SKM-1 (cell line): ENCODE data around the gene SORCS2.

Source experiments
- DNase-seq: peaks from one replicate; lab custom pipeline; 2025; ENCODE audit not compliant: unreplicated experiment; lab: John Stamatoyannopoulos, UW

The SORCS2 gene

DNA sequence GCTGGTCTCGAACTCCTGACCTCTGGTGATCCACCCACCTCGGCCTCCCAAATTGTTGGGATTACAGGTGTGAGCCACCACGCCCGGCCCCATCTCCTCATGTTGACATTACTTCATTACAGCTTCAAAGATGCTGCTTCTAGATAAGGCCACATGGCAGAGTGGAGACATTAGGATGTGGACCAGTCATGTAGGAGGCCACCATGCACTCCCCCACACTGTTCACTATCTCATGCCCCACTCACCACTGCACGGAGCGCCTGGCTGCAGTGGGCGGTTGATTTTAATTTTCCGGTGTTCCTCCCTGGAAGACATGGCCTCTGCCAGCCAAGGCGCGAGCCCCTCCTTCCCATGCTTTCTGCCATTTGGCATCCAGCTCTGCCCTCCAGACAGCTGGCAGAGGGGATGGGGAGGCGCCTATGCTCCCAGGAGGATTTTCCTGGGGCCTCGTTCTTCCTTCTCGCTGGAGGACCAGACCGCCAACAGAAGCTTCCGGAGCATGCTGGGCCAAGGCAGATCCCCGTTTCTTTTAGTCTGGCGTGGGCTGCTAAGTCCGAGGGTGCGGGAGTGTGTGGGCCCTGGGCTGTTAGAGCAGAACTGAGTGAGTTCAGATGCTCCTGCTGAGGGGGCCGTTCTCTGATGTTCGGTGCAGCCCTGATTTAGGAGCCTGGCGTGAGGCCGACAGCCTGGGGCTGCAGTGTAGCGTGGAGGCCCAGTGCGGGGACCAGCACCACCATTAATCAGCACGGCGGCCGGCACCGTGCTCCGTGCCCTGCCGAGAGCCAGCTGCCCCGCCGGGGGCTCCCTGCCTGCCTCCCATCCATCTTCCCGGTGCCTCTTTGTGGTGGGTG, 93.1 kb downstream of the SORCS2 start:
- no peak for DNase-seq

GRCh38 chr4:7286170-7286569, 93.8 kb downstream of the SORCS2 start:
- DNase-seq = no peak

DNA sequence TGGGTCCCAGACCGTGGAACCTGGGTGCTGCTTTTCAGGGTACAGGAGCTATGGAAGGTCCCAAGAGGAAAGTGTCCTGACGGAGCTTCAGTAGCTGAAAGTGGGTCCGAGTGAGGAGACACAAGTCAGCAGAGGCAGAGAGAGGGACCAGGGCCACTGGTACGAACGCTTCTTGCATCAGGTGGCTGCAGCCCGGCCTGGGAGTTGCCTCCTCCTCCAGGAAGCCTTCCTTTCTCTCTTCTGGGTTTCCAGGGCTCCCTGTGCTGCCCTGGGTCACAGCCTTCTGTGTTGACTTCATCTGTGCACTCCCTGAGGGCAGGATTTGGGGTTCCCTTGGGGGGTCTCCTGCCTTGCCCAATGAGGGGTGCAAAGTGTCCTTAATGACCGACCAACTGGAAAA, 94.5 kb downstream of the SORCS2 start:
- DNase-seq = no peak

- DNase-seq = no peak
These were observed 95.1 kb downstream of the SORCS2 start for GRCh38 chr4:7287274-7287917.

- no peak for DNase-seq
These were observed 95.6 kb downstream of the SORCS2 start for GRCh38 chr4:7287918-7288280.

DNA sequence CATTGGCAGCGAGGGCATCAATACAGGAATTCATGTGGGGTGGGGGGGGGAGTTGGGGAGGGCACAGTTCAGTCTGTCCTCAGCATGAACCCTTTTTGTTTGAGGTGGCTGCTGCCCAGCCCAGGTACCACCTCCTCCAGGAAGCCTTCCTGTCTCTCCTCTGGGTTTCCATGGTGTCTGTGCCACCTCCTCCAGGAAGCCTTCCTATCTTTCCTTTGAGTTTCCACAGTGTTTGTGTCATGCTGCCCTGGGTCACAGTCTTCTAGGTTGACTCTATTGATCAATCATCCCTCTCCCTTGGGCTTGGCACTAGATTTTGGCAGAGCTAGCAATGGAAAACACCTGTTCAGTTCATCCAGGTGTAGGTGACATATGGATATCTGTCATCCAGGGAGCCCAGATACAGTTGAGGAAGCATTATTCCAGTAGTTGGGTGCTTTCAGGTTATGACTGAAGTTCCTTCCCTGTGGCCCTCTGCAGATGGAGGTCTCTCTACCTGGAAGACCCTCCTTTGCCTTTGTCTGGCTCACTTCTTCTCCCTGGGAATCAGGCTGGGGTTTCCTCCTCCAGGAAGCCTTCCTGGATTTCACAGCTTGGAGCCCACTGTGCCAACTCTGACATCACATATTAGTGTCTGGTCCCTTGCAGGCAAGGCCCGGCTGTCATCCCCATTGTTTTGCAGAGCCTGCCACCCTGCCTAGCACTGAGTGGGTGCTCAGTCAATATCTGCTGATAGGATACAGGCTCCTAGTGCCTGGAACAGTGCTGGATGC, 96.6 kb downstream of the SORCS2 start:
- DNase-seq = no peak

- no peak for DNase-seq
These were observed 97.3 kb downstream of the SORCS2 start for GRCh38 chr4:7289589-7289988.

GRCh38 chr4:7291372-7292114, 99.2 kb downstream of the SORCS2 start:
- no peak for DNase-seq

GRCh38 chr4:7293703-7294102, 101.4 kb downstream of the SORCS2 start:
- DNase-seq = no peak

DNA sequence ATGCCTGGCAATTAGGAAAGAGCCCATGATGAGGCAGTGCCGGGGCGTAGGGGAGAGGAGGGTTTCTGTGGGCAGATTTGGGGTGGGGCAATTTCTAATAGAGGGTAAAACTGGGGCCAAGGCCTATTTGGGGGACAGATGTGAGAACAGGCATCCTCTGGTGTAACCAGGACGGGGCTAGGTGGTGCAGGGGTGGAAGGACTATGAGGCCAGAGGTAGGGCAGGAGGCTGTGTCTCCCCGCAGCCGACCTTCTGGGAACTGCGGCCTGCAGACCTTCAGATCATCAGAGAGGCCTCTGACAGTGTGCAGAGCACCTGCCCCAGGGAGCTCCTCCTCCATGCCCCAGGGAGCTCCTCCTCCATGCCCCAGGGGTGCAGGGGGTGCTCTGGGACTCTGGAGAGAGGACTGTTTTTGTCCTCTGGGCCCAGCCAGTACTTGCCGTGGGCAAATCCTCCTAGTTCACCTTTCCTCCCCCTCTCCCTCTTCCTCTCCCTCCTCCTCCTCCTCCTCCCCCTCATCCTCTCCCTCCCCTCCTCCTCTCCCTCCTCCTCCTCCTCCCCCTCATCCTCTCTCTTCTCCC, 101.9 kb downstream of the SORCS2 start:
- DNase-seq = no peak

DNA sequence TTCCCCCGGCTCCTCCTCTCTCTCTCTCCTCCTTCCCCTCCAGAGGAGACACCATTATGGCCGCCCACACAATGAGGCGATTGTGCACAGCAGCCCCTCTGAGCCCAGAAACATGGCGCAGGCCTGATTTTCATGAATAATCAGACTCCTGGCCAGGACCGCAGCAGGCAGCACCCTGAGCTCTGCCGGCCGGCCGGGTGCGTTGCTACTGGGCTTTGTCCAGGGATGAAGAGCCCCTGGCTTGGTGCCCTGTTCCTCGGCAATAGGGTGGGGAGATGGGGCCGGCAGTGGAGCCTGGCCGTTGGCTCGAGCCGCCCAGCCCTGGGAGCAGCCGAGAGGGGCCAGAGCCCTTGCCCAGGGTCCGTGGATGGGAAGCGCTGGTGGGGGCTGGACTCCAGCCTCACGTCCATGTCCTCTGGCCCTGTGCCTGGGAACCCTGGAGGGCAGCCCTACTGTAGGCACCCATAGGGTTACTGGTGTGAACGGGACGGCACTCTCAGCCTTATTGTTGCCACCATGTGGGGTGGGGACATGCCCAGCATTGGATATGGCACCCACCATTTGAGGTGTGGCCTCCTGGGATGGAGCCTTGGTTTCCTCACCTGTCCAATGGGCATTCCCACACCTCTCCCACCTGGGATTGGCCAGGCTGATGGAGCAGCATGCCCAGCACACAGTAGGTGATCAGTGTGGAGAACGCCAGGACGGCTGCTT, 103.0 kb downstream of the SORCS2 start:
- DNase-seq = no peak

GRCh38 chr4:7295911-7296660, 103.7 kb downstream of the SORCS2 start:
- no peak for DNase-seq

DNA sequence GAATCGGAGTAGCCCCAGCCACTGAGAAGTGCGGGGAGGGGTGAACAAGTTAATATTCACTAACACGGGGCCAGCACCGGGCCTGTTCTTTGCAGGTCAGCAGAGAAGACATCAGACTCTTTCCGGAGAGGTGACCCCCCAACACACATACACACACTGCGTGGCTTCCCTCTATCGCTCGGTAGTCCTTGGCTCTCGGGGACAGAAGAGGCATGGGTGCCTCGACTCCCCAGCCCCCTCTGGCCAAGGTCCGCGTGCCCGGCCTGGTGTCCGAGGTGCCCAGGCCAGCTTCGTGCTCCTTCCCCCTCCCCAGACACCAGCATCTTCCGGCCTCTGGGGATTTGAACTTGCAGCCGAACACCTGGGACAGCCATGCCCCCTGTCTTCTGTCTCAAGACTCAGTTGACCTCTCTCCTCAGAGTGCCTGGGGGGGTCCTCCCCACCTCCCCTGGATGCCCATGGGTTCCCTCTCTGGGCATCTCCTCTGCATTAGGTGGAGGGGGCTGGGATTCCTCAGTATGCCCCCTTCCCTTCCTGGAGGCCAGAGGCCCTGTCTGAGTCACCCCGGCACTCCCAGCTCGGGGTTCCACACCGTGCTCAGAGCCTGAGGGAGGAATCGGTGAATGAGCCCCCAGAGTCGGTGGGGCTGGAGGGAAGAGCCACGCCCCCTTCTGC, 104.5 kb downstream of the SORCS2 start:
- DNase-seq = no peak

GRCh38 chr4:7297374-7297773, 105.0 kb downstream of the SORCS2 start:
- DNase-seq = no peak

- no peak for DNase-seq
These were observed 105.5 kb downstream of the SORCS2 start for GRCh38 chr4:7297881-7298280.

- DNase-seq = no peak
These were observed 106.3 kb downstream of the SORCS2 start for GRCh38 chr4:7298619-7299009.

- no peak for DNase-seq
These were observed 106.9 kb downstream of the SORCS2 start for GRCh38 chr4:7299010-7299907.
